HepG2 (cell line): ENCODE data around the gene CLN6. TPM values are rescaled to one million over a fixed set of nuclear protein-coding genes. Genes with fewer than 3 reads are reported as not detected.

Source experiments
- ATAC-seq: fragments of 200-7000 bp; cut with Tn5 transposase; 3 replicates; pipeline ENCODE4 v1.9.1; 2020; ENCODE audit warnings: mild to moderate bottlenecking, moderate library complexity
- BruUV-seq: library from RNA; stranded (reverse); fragments of 400-500 nt; replicated peaks from 2 replicates; lab custom pipeline; 2021; lab: Mats Ljungman, UMichigan
- CTCF ChIA-PET: fragments of 300-600 bp; formaldehyde crosslinking; extraction: SDS; loops from one replicate; lab custom pipeline; 2021; ENCODE audit warnings: low total read pairs, inconsistent platforms, low intra/inter-chr PET ratio; lab: Yijun Ruan, JAX
- POLR2A ChIA-PET: fragments of 350-600 bp; sonication (Branson Sonifier 250); formaldehyde crosslinking; loops from one replicate; lab custom pipeline; 2020; ENCODE audit warnings: antibody characterized with exemption, inconsistent platforms; lab: Yijun Ruan, JAX
- DNase-seq: peaks from one replicate; pipeline ENCODE4 v3.0.0-alpha.2; 2015; ENCODE audit warnings: low spot score
- FAIRE-seq: peaks from 3 replicates; lab custom pipeline; 2011; peaks lifted over from hg19 to GRCh38; lab: Jason Lieb, UNC
- H2AFZ ChIP-seq: one replicate; pipeline ENCODE4 v1.6.1; 2011; ENCODE audit warnings: low read length, inconsistent platforms
- H3K27ac ChIP-seq: fragments of 300-600 bp; 3 replicates; pipeline ENCODE4 v1.8.0; 2011; ENCODE audit warnings: mixed run types, mild to moderate bottlenecking, mixed read lengths, low read length, inconsistent platforms; ENCODE audit not compliant: insufficient read depth; ENCODE audit errors: extremely low read length
- H3K27me3 ChIP-seq, 2 experiments: fragments of 200-600 bp in 1 of 2; 2 replicates in 1 of 2; 3 replicates in 1 of 2; pipeline versions ENCODE4 v1.6.0 to v1.8.0; 2011; ENCODE audit warnings: low read length in 2 of 2, mild to moderate bottlenecking in 2 of 2, moderate library complexity in 2 of 2, inconsistent platforms in 1 of 2; ENCODE audit not compliant: insufficient read depth in 2 of 2, control insufficient read depth in 1 of 2
- H3K36me3 ChIP-seq, 2 experiments: fragments of 200-600 bp in 1 of 2; replicated peaks in 1 of 2; 2 replicates in 1 of 2; 3 replicates in 1 of 2; pipeline versions ENCODE4 v1.5.1 to v1.8.0; 2011; ENCODE audit warnings: low read length in 2 of 2, inconsistent platforms in 1 of 2; ENCODE audit not compliant: insufficient read depth in 2 of 2, control insufficient read depth in 1 of 2
- H3K4me1 ChIP-seq: 2 replicates; pipeline ENCODE4 v1.5.1; 2012; ENCODE audit warnings: low read length, inconsistent platforms; ENCODE audit not compliant: insufficient read depth
- H3K4me2 ChIP-seq: 2 replicates; pipeline ENCODE4 v1.6.0; 2011; ENCODE audit warnings: low read depth, low read length, inconsistent platforms
- H3K4me3 ChIP-seq, 3 experiments: fragments of 200-600 bp in 1 of 3; sonication (generic), shearing (Covaris generic) in 1 of 3; replicated peaks in 1 of 3; 2 replicates each; pipeline ENCODE4 v1.5.1; 2011 to 2016; ENCODE audit warnings: low read length in 3 of 3, inconsistent platforms in 2 of 3, low read depth in 2 of 3, mild to moderate bottlenecking in 2 of 3, control low read depth in 1 of 3, mixed read lengths in 1 of 3; ENCODE audit not compliant: insufficient read depth in 1 of 3
- H3K79me2 ChIP-seq: one replicate; pipeline ENCODE4 v1.6.1; 2011; ENCODE audit warnings: low read length, inconsistent platforms; ENCODE audit not compliant: insufficient read depth
- H3K9ac ChIP-seq: 2 replicates; pipeline ENCODE4 v1.6.0; 2011; ENCODE audit warnings: mild to moderate bottlenecking, low read depth, low read length, inconsistent platforms; ENCODE audit not compliant: insufficient read depth
- H3K9me3 ChIP-seq: 2 replicates; pipeline ENCODE4 v1.5.1; 2012; ENCODE audit warnings: mild to moderate bottlenecking, low read length
- H4K20me1 ChIP-seq: 2 replicates; pipeline ENCODE4 v1.6.0; 2011; ENCODE audit warnings: inconsistent platforms, mild to moderate bottlenecking, low read length, moderate library complexity; ENCODE audit not compliant: insufficient read depth
- MTF1 ChIP-seq: sonication (generic); formaldehyde crosslinking; IDR thresholded peaks from 2 replicates; pipeline ENCODE4 v1.5.0; 2020; ENCODE audit warnings: missing genetic modification reagents
- PCBP1 ChIP-seq: fragments of 200-400 bp; formaldehyde crosslinking; IDR thresholded peaks from 2 replicates; pipeline ENCODE4 v1.6.1; 2017; ENCODE audit warnings: mild to moderate bottlenecking, low read depth, low read length, borderline replicate concordance
- TBX2 ChIP-seq: sonication (generic); formaldehyde crosslinking; IDR thresholded peaks from 2 replicates; pipeline ENCODE4 v1.5.0; 2020; ENCODE audit warnings: missing genetic modification reagents, mild to moderate bottlenecking, borderline replicate concordance
- ZBTB37 ChIP-seq: sonication (generic); formaldehyde crosslinking; IDR thresholded peaks from 2 replicates; pipeline ENCODE4 v1.4.0; 2020; ENCODE audit warnings: mild to moderate bottlenecking, missing genetic modification reagents
- ZMAT5 ChIP-seq: sonication (generic); formaldehyde crosslinking; IDR thresholded peaks from 2 replicates; pipeline ENCODE4 v1.5.0; 2020; ENCODE audit warnings: mild to moderate bottlenecking, low read depth, missing genetic modification reagents, borderline replicate concordance
- ZMYM2 ChIP-seq: sonication (generic); formaldehyde crosslinking; IDR thresholded peaks from 2 replicates; pipeline ENCODE4 v1.8.0; 2022; ENCODE audit warnings: mild to moderate bottlenecking, missing genetic modification reagents
- ZNF101 ChIP-seq: sonication (generic); formaldehyde crosslinking; IDR thresholded peaks from 2 replicates; pipeline ENCODE4 v1.4.0; 2020; ENCODE audit warnings: mild to moderate bottlenecking, low read depth, missing genetic modification reagents, borderline replicate concordance
- ZNF264 ChIP-seq: sonication (generic); formaldehyde crosslinking; IDR thresholded peaks from 2 replicates; pipeline ENCODE4 v1.4.0; 2020; ENCODE audit warnings: missing genetic modification reagents
- ZNF704 ChIP-seq: sonication (generic); formaldehyde crosslinking; IDR thresholded peaks from 2 replicates; pipeline ENCODE4 v1.8.1; 2023; ENCODE audit warnings: mild to moderate bottlenecking, inconsistent platforms, moderate library complexity, missing genetic modification reagents, borderline replicate concordance
- ZNF709 ChIP-seq: sonication (generic); formaldehyde crosslinking; IDR thresholded peaks from 2 replicates; pipeline ENCODE4 v1.5.0; 2020; ENCODE audit warnings: mild to moderate bottlenecking, missing genetic modification reagents
- WGBS: methylation state at CpG from one replicate; pipeline ENCODE4 v1.1.6; 2017; ENCODE audit warnings: low lambda C conversion rate; 5-methylcytosine and 5-hydroxymethylcytosine counted together
- in situ Hi-C: cut with HindIII; loops from 2 replicates; pipeline ENCODE4 v1.10.0; 2017; ENCODE audit warnings: low pct_unique_long_range_greater_than_20kb; ENCODE audit not compliant: extremely low pct_ligation_motif_present
- intact Hi-C: fragments of 100-400 bp; cut with micrococcal nuclease; formaldehyde crosslinking; loops from one replicate; pipeline ENCODE4 v1.10.0; 2022; ENCODE audit not compliant: unreplicated experiment
- polyA plus RNA-seq, 8 experiments: library from polyadenylated mRNA; depleted of rRNA in 3 of 8; stranded (reverse) in 7 of 8; unstranded in 1 of 8; fragments of >200 nt; fragmentation: Illumina TruSeq in 4 of 8; extraction: Trizol in 4 of 8; gene quantifications; 2 replicates each; pipeline versions ENCODE4 v1.2.1 to v1.2.3, GENCODE V29; 2011 to 2016; ENCODE audit warnings: low read depth in 4 of 8, missing spikeins in 1 of 8, mixed read lengths in 1 of 8; ENCODE audit not compliant: insufficient read depth in 1 of 8
- total RNA-seq, 5 experiments: library from RNA; depleted of rRNA; stranded (reverse); fragments of >200 nt; fragmentation: Illumina TruSeq; extraction: Trizol; gene quantifications; 2 replicates each; pipeline ENCODE4 v1.2.3, GENCODE V29; 2016; ENCODE audit warnings: low read depth in 1 of 5

Gene CLN6
- total and polyA plus RNA-seq, 2 of the 13 experiments (the other 11 are each of a cell fraction or from before 2014, with no cell fraction given), result 24.9 to 27.1 TPM

- in situ Hi-C loops (no loop called here), intact Hi-C loops (no loop called here)
- CTCF ChIA-PET, result no interaction called here
- Histone ChIP-seq H3K4me3 (no peak overlapping the region), H2AFZ (no peak overlapping the region), H3K36me3 (no peaks in the 10 kb centered on the region), H3K27me3 (no peaks in the 10 kb centered on the region), H3K79me2 (no peaks in the 10 kb centered on the region), H3K9me3 (no peaks in the 10 kb centered on the region), H3K4me1 (peaks cover 34% of the 10 kb centered on the region), H3K4me2 (no peak overlapping the region)
- 27% methylated on average over 3 of the region's 3 CpGs for WGBS
- BruUV-seq, result no TSS peak
- TF ChIP-seq ZNF264 (CRISPR knock-in tag), result no peak
- no peak for TF ChIP-seq ZBTB37 (CRISPR knock-in tag)
- TF ChIP-seq ZNF101, result no peak
- no peak for TF ChIP-seq ZNF704 (CRISPR knock-in tag)
- TF ChIP-seq TBX2 (CRISPR knock-in tag), result no peak
- TF ChIP-seq ZMAT5 (CRISPR knock-in tag), result no peak
- no peak for TF ChIP-seq ZNF709
- no peak for TF ChIP-seq MTF1 (CRISPR knock-in tag)
- no peak for TF ChIP-seq PCBP1
- no peak for TF ChIP-seq ZMYM2 (CRISPR knock-in tag)
- TF ChIP-seq, all 625 proteins: peak for 0
- DNase-seq (no peak), ATAC-seq (no peak), FAIRE-seq (no peak)
- H3K9ac ChIP-seq, result no peak overlapping the region
- POLR2A ChIA-PET, result no interaction called here
- H3K27ac ChIP-seq, result no peak overlapping the region
- no peaks in the 10 kb centered on the region for H4K20me1 ChIP-seq
Measured at GRCh38 chr15:68268405-68268804, 38.9 kb upstream of the CLN6 start.
